ENCODE measurements around the gene STXBP1.
A peak's percentile ranks its signal among the peaks of the same experiment; 100 is the strongest.

Gene STXBP1

GRCh38 chr9:127715470-127716337 is 103.6 kb downstream of the STXBP1 start, which contains the start of the genes PTRH1 and TTC16:
Gene PTRH1 (minus strand): TSS chr9:127715663. CDS start chr9:127715639, 24 bp downstream.
Gene TTC16 (plus strand): TSS chr9:127716079. CDS start chr9:127716146, 67 bp downstream.
- peak; percentile 99 for DNase-seq (ENCODE audit: low spot score)

GRCh38 chr9:127716412-127716811 is 104.3 kb downstream of the STXBP1 start:
- no peak for DNase-seq (ENCODE audit: low spot score)

GRCh38 chr9:127717766-127718165 is 105.7 kb downstream of the STXBP1 start:
- no peak for DNase-seq (ENCODE audit: low spot score)

GRCh38 chr9:127720031-127720864 is 108.2 kb downstream of the STXBP1 start:
- DNase-seq (ENCODE audit: low spot score): no peak

GRCh38 chr9:127720865-127721227 is 108.8 kb downstream of the STXBP1 start:
- DNase-seq (ENCODE audit: low spot score): no peak

- DNase-seq (ENCODE audit: low spot score): no peak
These were observed 109.3 kb downstream of the STXBP1 start for GRCh38 chr9:127721391-127721821.

- no peak for DNase-seq (ENCODE audit: low spot score)
These were observed 110.1 kb downstream of the STXBP1 start for GRCh38 chr9:127722055-127722745.

- no peak for DNase-seq (ENCODE audit: low spot score)
These were observed 110.9 kb downstream of the STXBP1 start for GRCh38 chr9:127723013-127723412.

- no peak for DNase-seq (ENCODE audit: low spot score)
These were observed 111.4 kb downstream of the STXBP1 start for GRCh38 chr9:127723444-127723843.

GRCh38 chr9:127724012-127724411 is 111.9 kb downstream of the STXBP1 start:
- DNase-seq (ENCODE audit: low spot score): no peak

GRCh38 chr9:127726871-127727270 is 114.8 kb downstream of the STXBP1 start:
- DNase-seq (ENCODE audit: low spot score): no peak

GRCh38 chr9:127728808-127729207 is 116.7 kb downstream of the STXBP1 start:
- no peak for DNase-seq (ENCODE audit: low spot score)

GRCh38 chr9:127729522-127730256 is 117.6 kb downstream of the STXBP1 start:
- no peak for DNase-seq (ENCODE audit: low spot score)

- DNase-seq (ENCODE audit: low spot score): no peak
These were observed 118.2 kb downstream of the STXBP1 start for GRCh38 chr9:127730262-127730661.

- no peak for DNase-seq (ENCODE audit: low spot score)
These were observed 118.8 kb downstream of the STXBP1 start for GRCh38 chr9:127730799-127731410.

GRCh38 chr9:127731938-127732337 is 119.9 kb downstream of the STXBP1 start:
- no peak for DNase-seq (ENCODE audit: low spot score)

GRCh38 chr9:127732444-127732843 is 120.4 kb downstream of the STXBP1 start:
- no peak for DNase-seq (ENCODE audit: low spot score)

GRCh38 chr9:127733614-127734013 is 121.5 kb downstream of the STXBP1 start:
- DNase-seq (ENCODE audit: low spot score): no peak

- no peak for DNase-seq (ENCODE audit: low spot score)
These were observed 122.2 kb downstream of the STXBP1 start for GRCh38 chr9:127734247-127734746.

GRCh38 chr9:127734747-127735529 is 122.9 kb downstream of the STXBP1 start, which contains the start of gene TOR2A:
Gene TOR2A (minus strand): TSS chr9:127735294. CDS start chr9:127735270, 24 bp downstream.
- peak; percentile 98 for DNase-seq (ENCODE audit: low spot score)
